Panc1 (cell line): Measurements from ENCODE around the gene APEH. TPM values are rescaled to one million over a fixed set of nuclear protein-coding genes. Genes with fewer than 3 reads are reported as not detected.

Experiments
- ATAC-seq: fragments of 200-7000 bp; cut with Tn5 transposase; 2 replicates; pipeline ENCODE4 v1.9.1; 2020; ENCODE audit warnings: mild to moderate bottlenecking, moderate library complexity
- BruUV-seq: library from RNA; stranded (reverse); fragments of 400-500 nt; replicated peaks from 2 replicates; lab custom pipeline; 2021; lab: Mats Ljungman, UMichigan
- CTCF ChIA-PET: fragments of 300-600 bp; sonication (Branson Sonifier 250); formaldehyde crosslinking; loops from one replicate; lab custom pipeline; 2022; ENCODE audit warnings: antibody characterized with exemption; lab: Charles Lee
- POLR2A ChIA-PET: fragments of 300-600 bp; sonication (Branson Sonifier 250); formaldehyde crosslinking; loops from one replicate; lab custom pipeline; 2022; ENCODE audit warnings: antibody characterized with exemption; lab: Charles Lee
- DNase-seq: peaks from one replicate; pipeline ENCODE4 v3.0.0-alpha.2; 2010; ENCODE audit warnings: low read depth, low spot score
- H3K27ac ChIP-seq: 2 replicates; pipeline ENCODE4 v1.5.1; 2011; ENCODE audit warnings: mild to moderate bottlenecking, low read length, inconsistent platforms
- H3K27me3 ChIP-seq: fragments of 200-500 bp; sonication (Bioruptor generic); 2 replicates; pipeline ENCODE4 v1.6.0; 2014; ENCODE audit warnings: low read length, inconsistent platforms; ENCODE audit not compliant: control insufficient read depth, insufficient read depth
- H3K36me3 ChIP-seq: fragments of 200-500 bp; sonication (Bioruptor generic); 2 replicates; pipeline ENCODE4 v1.5.1; 2014; ENCODE audit warnings: inconsistent platforms, mild to moderate bottlenecking, low read length, moderate library complexity; ENCODE audit not compliant: control insufficient read depth, insufficient read depth
- H3K4me1 ChIP-seq: 2 replicates; pipeline ENCODE4 v1.5.1; 2011; ENCODE audit warnings: inconsistent platforms, mild to moderate bottlenecking, low read length, moderate library complexity; ENCODE audit not compliant: control insufficient read depth, insufficient read depth
- H3K4me3 ChIP-seq, 2 experiments: 2 replicates each; pipeline ENCODE4 v1.5.1; 2011 to 2012; ENCODE audit warnings: low read depth in 2 of 2, low read length in 2 of 2, mild to moderate bottlenecking in 2 of 2, inconsistent platforms in 1 of 2, moderate library complexity in 1 of 2
- H3K9me3 ChIP-seq: fragments of 200-500 bp; sonication (Bioruptor generic); 2 replicates; pipeline ENCODE4 v1.5.1; 2014; ENCODE audit warnings: low read depth, mild to moderate bottlenecking, inconsistent platforms, low read length, moderate library complexity; ENCODE audit not compliant: control insufficient read depth, insufficient read depth
- CTCF ChIP-seq: fragments of 450-650 bp; IDR thresholded peaks from 2 replicates; pipeline ENCODE4 v1.5.1; 2017; ENCODE audit warnings: mild to moderate bottlenecking
- POLR2AphosphoS5 ChIP-seq: IDR thresholded peaks from 2 replicates; pipeline ENCODE4 v1.6.1; 2012; ENCODE audit warnings: mild to moderate bottlenecking, low read depth, low read length, moderate library complexity
- REST ChIP-seq, 2 experiments: IDR thresholded peaks; 2 replicates each; pipeline ENCODE4 v1.6.1; 2011 to 2012; ENCODE audit warnings: low read depth in 2 of 2, control low read depth in 1 of 2, low read length in 1 of 2, mild to moderate bottlenecking in 1 of 2, moderate library complexity in 1 of 2; ENCODE audit not compliant: insufficient read depth in 1 of 2
- SIN3A ChIP-seq: IDR thresholded peaks from 2 replicates; pipeline ENCODE4 v1.6.1; 2012; ENCODE audit warnings: low read depth, mild to moderate bottlenecking, low read length, moderate library complexity, borderline replicate concordance; ENCODE audit not compliant: insufficient read depth
- TCF7L2 ChIP-seq: IDR thresholded peaks from 2 replicates; pipeline ENCODE4 v1.6.1; 2011; ENCODE audit warnings: mild to moderate bottlenecking, low read depth, low read length, inconsistent platforms
- in situ Hi-C: cut with HindIII; loops from 2 replicates; pipeline ENCODE4 v1.10.0; 2016; ENCODE audit warnings: low sequenced_read_pairs, low pct_unique_long_range_greater_than_20kb
- intact Hi-C: fragments of 100-400 bp; cut with micrococcal nuclease; formaldehyde crosslinking; loops from one replicate; pipeline ENCODE4 v1.10.0; 2022; ENCODE audit not compliant: unreplicated experiment
- total RNA-seq: library from RNA; stranded (reverse); gene quantifications from one replicate; pipeline ENCODE4 v1.2.1, GENCODE V29; 2021; ENCODE audit not compliant: unreplicated experiment

APEH gene
- total RNA-seq, 1 experiment from 2014 or later: 131 TPM

- Histone ChIP-seq H3K27me3 (no peaks in the 10 kb centered on the region), H3K4me1 (no peaks in the 10 kb centered on the region), H3K4me3 (no peak overlapping the region), H3K27ac (no peak overlapping the region), H3K36me3 (no peaks in the 10 kb centered on the region), H3K9me3 (no peaks in the 10 kb centered on the region)
- intact Hi-C loops: no loop called here
- DNase-seq (no peak), ATAC-seq (no peak)
- no TSS peak for BruUV-seq
- POLR2A ChIA-PET: no interaction called here
- CTCF ChIA-PET: no interaction called here
- in situ Hi-C loops: no loop called here
- TF ChIP-seq SIN3A (no peak), CTCF (no peak), REST (IDR thresholded peaks at IDR 0.05; ENCODE audit: insufficient read depth in 1 of 2, low read depth in 2 of 2, low read length in 1 of 2) (no peak), POLR2AphosphoS5 (no peak), TCF7L2 (no peak)
Measured at GRCh38 chr3:49629451-49629850, 44.7 kb upstream of the APEH start.

- CTCF ChIA-PET: no interaction called here
- H3K27ac ChIP-seq: no peak overlapping the region
- no peaks in the 10 kb centered on the region for H3K4me1 ChIP-seq
- in situ Hi-C loops (no loop called here), intact Hi-C loops (no loop called here)
- DNase-seq (no peak), ATAC-seq (no peak)
- POLR2A ChIA-PET: no interaction called here
- no TSS peak for BruUV-seq
- TF ChIP-seq SIN3A (no peak), POLR2AphosphoS5 (no peak), REST (IDR thresholded peaks at IDR 0.05; ENCODE audit: insufficient read depth in 1 of 2, low read depth in 2 of 2, low read length in 1 of 2) (no peak), CTCF (no peak), TCF7L2 (no peak)
- no peak overlapping the region for H3K4me3 ChIP-seq
- no peaks in the 10 kb centered on the region for H3K9me3 ChIP-seq
- no peaks in the 10 kb centered on the region for H3K27me3 ChIP-seq
- no peaks in the 10 kb centered on the region for H3K36me3 ChIP-seq
Measured at GRCh38 chr3:49629866-49630265, 44.3 kb upstream of the APEH start.
